GM12878 (cell line): ENCODE data around the gene GALNTL6. TPM values are rescaled to one million over a fixed set of nuclear protein-coding genes. Genes with fewer than 3 reads are reported as not detected.

Experiments used
- ATAC-seq: fragments of 200-7000 bp; cut with Tn5 transposase; 3 replicates; pipeline ENCODE4 v1.9.1; 2020; ENCODE audit warnings: mild to moderate bottlenecking, moderate library complexity
- BruUV-seq: library from RNA; stranded (reverse); fragments of 400-500 nt; replicated peaks from 2 replicates; lab custom pipeline; 2021; lab: Mats Ljungman, UMichigan
- CTCF ChIA-PET: fragments of 300-600 bp; sonication (Branson Sonifier 250); formaldehyde crosslinking; extraction: SDS; loops from one replicate; lab custom pipeline; 2021; ENCODE audit warnings: inconsistent platforms; lab: Yijun Ruan, JAX
- POLR2A ChIA-PET: fragments of 350-600 bp; formaldehyde crosslinking; extraction: SDS; loops from one replicate; lab custom pipeline; 2021; ENCODE audit warnings: inconsistent platforms; lab: Charles Lee
- RAD21 ChIA-PET: fragments of 300-600 bp; sonication (Branson Sonifier 250); formaldehyde crosslinking; loops from one replicate; lab custom pipeline; 2023; ENCODE audit warnings: antibody characterized with exemption; ENCODE audit not compliant: unreplicated experiment; lab: Charles Lee
- SMC1A ChIA-PET: fragments of 300-600 bp; sonication (Branson Sonifier 250); formaldehyde crosslinking; loops from one replicate; lab custom pipeline; 2023; ENCODE audit not compliant: unreplicated experiment, uncharacterized antibody; lab: Charles Lee
- DNase-seq: peaks from one replicate; pipeline ENCODE4 v3.0.0-alpha.2; 2011; ENCODE audit warnings: low read depth, low spot score
- FAIRE-seq: peaks from 3 replicates; lab custom pipeline; 2011; peaks lifted over from hg19 to GRCh38; lab: Jason Lieb, UNC
- H2AFZ ChIP-seq: 2 replicates; pipeline ENCODE4 v1.6.0; 2011; ENCODE audit warnings: low read depth, low read length, control low read depth; ENCODE audit not compliant: control insufficient read depth
- H3K27ac ChIP-seq: 2 replicates; pipeline ENCODE4 v1.5.1; 2011; ENCODE audit warnings: control low read depth; ENCODE audit not compliant: control insufficient read depth, insufficient read depth
- H3K27me3 ChIP-seq, 2 experiments: replicated peaks in 1 of 2; 2 replicates each; pipeline versions ENCODE4 v1.6.0 to v1.6.1; 2011; ENCODE audit warnings: low read length in 1 of 2; ENCODE audit not compliant: control insufficient read depth in 2 of 2, insufficient read depth in 2 of 2
- H3K36me3 ChIP-seq, 2 experiments: 2 replicates each; pipeline ENCODE4 v1.5.1; 2011; ENCODE audit warnings: low read length in 1 of 2; ENCODE audit not compliant: control insufficient read depth in 2 of 2, insufficient read depth in 2 of 2
- H3K4me1 ChIP-seq: 2 replicates; pipeline ENCODE4 v1.6.1; 2011; ENCODE audit warnings: mild to moderate bottlenecking, low read length, moderate library complexity, mixed read lengths; ENCODE audit not compliant: control insufficient read depth, insufficient read depth
- H3K4me2 ChIP-seq: 2 replicates; pipeline ENCODE4 v1.6.0; 2011; ENCODE audit warnings: control low read depth; ENCODE audit not compliant: control insufficient read depth, insufficient read depth
- H3K4me3 ChIP-seq: fragments of 200-600 bp; sonication (generic); 2 replicates; pipeline ENCODE4 v1.5.1; 2016
- H3K79me2 ChIP-seq: 2 replicates; pipeline ENCODE4 v1.6.0; 2011; ENCODE audit warnings: low read length; ENCODE audit not compliant: control insufficient read depth, insufficient read depth
- H3K9ac ChIP-seq: 2 replicates; pipeline ENCODE4 v1.8.0; 2011; ENCODE audit warnings: low read length, control low read depth, mixed read lengths; ENCODE audit not compliant: control insufficient read depth, insufficient read depth
- H3K9me3 ChIP-seq: replicated peaks from 3 replicates; pipeline ENCODE4 v1.5.1; 2011; ENCODE audit warnings: mild to moderate bottlenecking, low read length; ENCODE audit not compliant: control insufficient read depth, insufficient read depth
- H4K20me1 ChIP-seq: 2 replicates; pipeline ENCODE4 v1.6.0; 2011; ENCODE audit not compliant: control insufficient read depth, insufficient read depth
- BMI1 ChIP-seq: fragments of 450-650 bp; IDR thresholded peaks from 2 replicates; pipeline ENCODE4 v1.6.1; 2016; ENCODE audit warnings: mild to moderate bottlenecking, moderate library complexity, borderline replicate concordance
- CBX5 ChIP-seq: sonication (generic); IDR thresholded peaks from 2 replicates; pipeline ENCODE4 v1.6.1; 2016; ENCODE audit warnings: low read depth, moderate library complexity, mild to moderate bottlenecking, inconsistent platforms
- CREB1 ChIP-seq: IDR thresholded peaks from 2 replicates; pipeline ENCODE4 v1.6.1; 2012; ENCODE audit warnings: low read depth, mild to moderate bottlenecking, inconsistent platforms
- CREM ChIP-seq: IDR thresholded peaks from 2 replicates; pipeline ENCODE4 v1.6.1; 2014; ENCODE audit warnings: antibody characterized with exemption, low read depth
- HDAC6 ChIP-seq: fragments of 200-600 bp; sonication (generic); IDR thresholded peaks from one replicate; pipeline ENCODE4 v1.8.0; 2017; ENCODE audit warnings: antibody characterized with exemption; ENCODE audit not compliant: unreplicated experiment
- JUND ChIP-seq: IDR thresholded peaks from 2 replicates; pipeline ENCODE4 v1.6.1; 2012; ENCODE audit warnings: low read depth, mild to moderate bottlenecking, low read length, improper control_type of control experiment, moderate library complexity
- MEF2A ChIP-seq: IDR thresholded peaks from 2 replicates; pipeline ENCODE4 v1.6.1; 2011; ENCODE audit warnings: low read depth, mild to moderate bottlenecking, low read length, moderate library complexity; ENCODE audit not compliant: insufficient read depth
- MEF2B ChIP-seq: fragments of 450-650 bp; IDR thresholded peaks from 2 replicates; pipeline ENCODE4 v1.6.1; 2018; ENCODE audit warnings: mild to moderate bottlenecking, moderate library complexity; ENCODE audit not compliant: partially characterized antibody, poor library complexity, severe bottlenecking
- MTA2 ChIP-seq: fragments of 450-650 bp; IDR thresholded peaks from 2 replicates; pipeline ENCODE4 v1.6.1; 2016; ENCODE audit warnings: low read depth, mild to moderate bottlenecking, moderate library complexity
- NFYB ChIP-seq: IDR thresholded peaks from 2 replicates; pipeline ENCODE4 v1.6.1; 2011; ENCODE audit warnings: low read depth, mild to moderate bottlenecking, low read length, improper control_type of control experiment, moderate library complexity; ENCODE audit not compliant: insufficient read depth
- NRF1 ChIP-seq: conservative IDR thresholded peaks from 2 replicates; pipeline ENCODE4 v1.6.1; 2011; ENCODE audit warnings: mild to moderate bottlenecking, low read depth, low read length, improper control_type of control experiment
- PML ChIP-seq: IDR thresholded peaks from 2 replicates; pipeline ENCODE4 v1.6.1; 2012; ENCODE audit warnings: low read length, inconsistent platforms
- RAD51 ChIP-seq: fragments of 450-650 bp; IDR thresholded peaks from 2 replicates; pipeline ENCODE4 v1.6.1; 2016; ENCODE audit warnings: moderate library complexity, mild to moderate bottlenecking, inconsistent platforms
- YY1 ChIP-seq: IDR thresholded peaks from 2 replicates; pipeline ENCODE4 v1.6.1; 2011; ENCODE audit warnings: low read depth, mild to moderate bottlenecking, low read length
- WGBS: methylation state at CpG from one replicate; pipeline ENCODE4 v1.1.6; 2016; ENCODE audit warnings: low lambda C conversion rate; ENCODE audit not compliant: insufficient replicate concordance, insufficient coverage; ENCODE audit errors: missing lambda C conversion rate; 5-methylcytosine and 5-hydroxymethylcytosine counted together
- in situ Hi-C: fragments of 300-500 bp; cut with MboI; formaldehyde crosslinking; loops from 9 replicates; pipeline ENCODE4 v1.14.3; 2018; ENCODE audit warnings: mixed read lengths
- intact Hi-C: fragments of 100-400 bp; cut with micrococcal nuclease; formaldehyde crosslinking; loops from one replicate; pipeline ENCODE4 v1.14.2; 2022; ENCODE audit not compliant: unreplicated experiment
- polyA plus RNA-seq, 11 experiments: library from polyadenylated mRNA; depleted of rRNA in 4 of 11; unstranded in 6 of 11; stranded (reverse) in 5 of 11; fragments of >200 nt; fragmentation: Nextera tagmentation in 4 of 11; fragmentation: Illumina TruSeq in 1 of 11; extraction: Ambion mirVana in 4 of 11; extraction: Trizol in 1 of 11; gene quantifications; 1 replicate in 1 of 11; 2 replicates in 10 of 11; pipeline versions ENCODE4 v1.2.1 to v1.2.3, GENCODE V29; 2011 to 2016; ENCODE audit warnings: inconsistent platforms in 2 of 11, missing spikeins in 2 of 11, low read depth in 1 of 11
- total RNA-seq, 4 experiments: library from RNA; depleted of rRNA in 3 of 4; stranded (reverse); fragments of >200 nt in 3 of 4; fragmentation: Illumina TruSeq in 1 of 4; extraction: Trizol in 1 of 4; gene quantifications; 2 replicates each; pipeline versions ENCODE4 v1.2.1 to v1.2.3, GENCODE V29; 2013 to 2021
- TF ChIP-seq, protein P1 (sequence below): IDR thresholded peaks from 2 replicates; pipeline ENCODE4 v1.6.1; 2011; ENCODE audit warnings: borderline replicate concordance, low read depth, mild to moderate bottlenecking, moderate library complexity, mixed read lengths, low read length; ENCODE audit not compliant: insufficient read depth; ENCODE audit errors: extremely low read length
- TF ChIP-seq, protein P2 (sequence below): IDR thresholded peaks from 2 replicates; pipeline ENCODE4 v1.6.1; 2012; ENCODE audit warnings: low read depth, low read length, improper control_type of control experiment
- TF ChIP-seq, protein P3 (sequence below): fragments of 150-350 bp; IDR thresholded peaks from 2 replicates; pipeline ENCODE4 v1.6.1; 2014; ENCODE audit warnings: mild to moderate bottlenecking, low read depth, low read length
- TF ChIP-seq, protein P4 (sequence below): fragments of 450-650 bp; IDR thresholded peaks from 2 replicates; pipeline ENCODE4 v1.6.1; 2017; ENCODE audit warnings: low read depth, mild to moderate bottlenecking, moderate library complexity

The GALNTL6 gene
- total and polyA plus RNA-seq, 10 of the 15 experiments (the other 5 are each of a cell fraction or from before 2014, with no cell fraction given): 0.01 to 0.29 TPM; not detected in 8

DNA sequence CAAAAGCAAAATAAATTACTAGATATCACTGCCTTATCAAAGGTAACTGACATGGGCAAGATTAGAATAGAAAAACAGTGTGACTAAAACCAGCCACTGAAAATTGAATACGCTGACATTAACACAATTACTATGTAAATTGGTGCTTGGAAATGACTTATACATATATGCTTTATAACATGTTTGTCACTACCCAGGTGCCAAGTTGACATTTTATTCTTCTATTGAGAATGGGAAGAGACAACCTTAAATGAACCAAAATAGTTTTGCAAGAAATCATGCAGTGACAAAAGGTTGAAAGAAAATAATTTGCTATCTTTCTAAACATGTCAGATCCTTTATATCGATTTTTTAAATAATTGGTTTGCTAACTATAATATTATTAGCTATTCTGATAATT, 510.1 kb downstream of the GALNTL6 start:
- no peaks in the 10 kb centered on the region for H3K79me2 ChIP-seq
- RAD21 ChIA-PET: no interaction called here
- intact Hi-C loops (no loop called here), in situ Hi-C loops (no loop called here)
- ATAC-seq (no peak), FAIRE-seq (no peak), DNase-seq (no peak)
- no peaks in the 10 kb centered on the region for H3K4me1 ChIP-seq
- WGBS: 0% methylated on average over 2 of the region's 2 CpGs
- POLR2A ChIA-PET: no interaction called here
- CTCF ChIA-PET: no interaction called here
- SMC1A ChIA-PET: no interaction called here
- H3K9me3 ChIP-seq: no peaks in the 10 kb centered on the region
- H3K4me2 ChIP-seq: no peak overlapping the region
- H3K27me3 ChIP-seq: no peaks in the 10 kb centered on the region
- no peaks in the 10 kb centered on the region for H4K20me1 ChIP-seq
- no peaks in the 10 kb centered on the region for H3K36me3 ChIP-seq
- H3K4me3 ChIP-seq: no peak overlapping the region
- no peak overlapping the region for H3K27ac ChIP-seq
- H3K9ac ChIP-seq: no peak overlapping the region
- BruUV-seq: no TSS peak
- H2AFZ ChIP-seq: no peak overlapping the region
- TF ChIP-seq MEF2A (no peak), CBX5 (no peak), BMI1 (no peak), MTA2 (no peak), CREM (no peak), JUND (no peak), YY1 (no peak), PML (no peak), NFYB (no peak), RAD51 (no peak), MEF2B (no peak), NRF1 (no peak), HDAC6 (no peak), CREB1 (no peak)
- TF ChIP-seq, protein P1, sequence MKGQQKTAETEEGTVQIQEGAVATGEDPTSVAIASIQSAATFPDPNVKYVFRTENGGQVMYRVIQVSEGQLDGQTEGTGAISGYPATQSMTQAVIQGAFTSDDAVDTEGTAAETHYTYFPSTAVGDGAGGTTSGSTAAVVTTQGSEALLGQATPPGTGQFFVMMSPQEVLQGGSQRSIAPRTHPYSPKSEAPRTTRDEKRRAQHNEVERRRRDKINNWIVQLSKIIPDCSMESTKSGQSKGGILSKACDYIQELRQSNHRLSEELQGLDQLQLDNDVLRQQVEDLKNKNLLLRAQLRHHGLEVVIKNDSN: no peak
- TF ChIP-seq, protein P2, sequence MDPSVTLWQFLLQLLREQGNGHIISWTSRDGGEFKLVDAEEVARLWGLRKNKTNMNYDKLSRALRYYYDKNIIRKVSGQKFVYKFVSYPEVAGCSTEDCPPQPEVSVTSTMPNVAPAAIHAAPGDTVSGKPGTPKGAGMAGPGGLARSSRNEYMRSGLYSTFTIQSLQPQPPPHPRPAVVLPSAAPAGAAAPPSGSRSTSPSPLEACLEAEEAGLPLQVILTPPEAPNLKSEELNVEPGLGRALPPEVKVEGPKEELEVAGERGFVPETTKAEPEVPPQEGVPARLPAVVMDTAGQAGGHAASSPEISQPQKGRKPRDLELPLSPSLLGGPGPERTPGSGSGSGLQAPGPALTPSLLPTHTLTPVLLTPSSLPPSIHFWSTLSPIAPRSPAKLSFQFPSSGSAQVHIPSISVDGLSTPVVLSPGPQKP: no peak
- TF ChIP-seq, protein P3, sequence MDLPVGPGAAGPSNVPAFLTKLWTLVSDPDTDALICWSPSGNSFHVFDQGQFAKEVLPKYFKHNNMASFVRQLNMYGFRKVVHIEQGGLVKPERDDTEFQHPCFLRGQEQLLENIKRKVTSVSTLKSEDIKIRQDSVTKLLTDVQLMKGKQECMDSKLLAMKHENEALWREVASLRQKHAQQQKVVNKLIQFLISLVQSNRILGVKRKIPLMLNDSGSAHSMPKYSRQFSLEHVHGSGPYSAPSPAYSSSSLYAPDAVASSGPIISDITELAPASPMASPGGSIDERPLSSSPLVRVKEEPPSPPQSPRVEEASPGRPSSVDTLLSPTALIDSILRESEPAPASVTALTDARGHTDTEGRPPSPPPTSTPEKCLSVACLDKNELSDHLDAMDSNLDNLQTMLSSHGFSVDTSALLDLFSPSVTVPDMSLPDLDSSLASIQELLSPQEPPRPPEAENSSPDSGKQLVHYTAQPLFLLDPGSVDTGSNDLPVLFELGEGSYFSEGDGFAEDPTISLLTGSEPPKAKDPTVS: no peak
- TF ChIP-seq, protein P4, sequence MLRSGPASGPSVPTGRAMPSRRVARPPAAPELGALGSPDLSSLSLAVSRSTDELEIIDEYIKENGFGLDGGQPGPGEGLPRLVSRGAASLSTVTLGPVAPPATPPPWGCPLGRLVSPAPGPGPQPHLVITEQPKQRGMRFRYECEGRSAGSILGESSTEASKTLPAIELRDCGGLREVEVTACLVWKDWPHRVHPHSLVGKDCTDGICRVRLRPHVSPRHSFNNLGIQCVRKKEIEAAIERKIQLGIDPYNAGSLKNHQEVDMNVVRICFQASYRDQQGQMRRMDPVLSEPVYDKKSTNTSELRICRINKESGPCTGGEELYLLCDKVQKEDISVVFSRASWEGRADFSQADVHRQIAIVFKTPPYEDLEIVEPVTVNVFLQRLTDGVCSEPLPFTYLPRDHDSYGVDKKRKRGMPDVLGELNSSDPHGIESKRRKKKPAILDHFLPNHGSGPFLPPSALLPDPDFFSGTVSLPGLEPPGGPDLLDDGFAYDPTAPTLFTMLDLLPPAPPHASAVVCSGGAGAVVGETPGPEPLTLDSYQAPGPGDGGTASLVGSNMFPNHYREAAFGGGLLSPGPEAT: no peak
